NB4 (cell line): ENCODE results near the gene STIM2.
A peak's percentile ranks its signal among the peaks of the same experiment; 100 is the strongest.
"Not testable (repeated sequence)": the region's sequence is repeated elsewhere in the genome, so short reads cannot be mapped to it uniquely, and the experiment has no call there.

Experiments
- DNase-seq: peaks from one replicate; pipeline ENCODE4 v3.0.0; 2010; ENCODE audit warnings: low read depth
- H3K4me3 ChIP-seq: one replicate; pipeline ENCODE4 v1.5.1; 2011; ENCODE audit warnings: mild to moderate bottlenecking, low read depth, low read length, moderate library complexity
- CTCF ChIP-seq: IDR thresholded peaks from one replicate; pipeline ENCODE4 v1.5.1; 2012; ENCODE audit warnings: low read depth, low read length
- MAX ChIP-seq: IDR thresholded peaks from 2 replicates; pipeline ENCODE4 v1.6.1; 2011; ENCODE audit warnings: low read depth, low read length
- MYC ChIP-seq: IDR thresholded peaks from 2 replicates; pipeline ENCODE4 v1.6.1; 2011; ENCODE audit warnings: low read depth, low read length
- POLR2A ChIP-seq: IDR thresholded peaks from 2 replicates; pipeline ENCODE4 v1.6.1; 2011; ENCODE audit warnings: mild to moderate bottlenecking; ENCODE audit not compliant: insufficient read length; ENCODE audit errors: extremely low read depth

Gene STIM2

DNA sequence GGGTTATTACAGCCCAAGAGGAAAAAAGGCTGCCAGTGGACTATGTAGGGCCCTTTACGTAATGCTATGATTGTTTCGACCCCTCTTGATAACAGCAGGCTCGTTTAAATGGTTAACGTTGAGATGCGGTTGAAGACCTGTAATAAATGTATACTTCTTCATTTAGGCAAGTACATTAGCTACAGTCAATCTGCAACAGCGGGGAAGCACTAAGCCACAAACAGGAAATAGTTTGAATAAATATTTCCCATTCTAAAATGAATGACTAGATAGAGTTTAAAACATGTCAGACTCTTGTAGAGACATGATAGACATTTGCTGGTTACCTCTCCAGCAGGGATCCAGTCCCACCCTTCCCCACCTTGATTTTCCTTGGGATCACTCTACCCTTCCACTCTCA, 38.1 kb upstream of the STIM2 start:
- peak; percentile 49 for DNase-seq
- H3K4me3 ChIP-seq: no peak overlapping the region
- no peak for TF ChIP-seq CTCF
- no peak for TF ChIP-seq MAX
- no peak for TF ChIP-seq POLR2A
- no peak for TF ChIP-seq MYC

- DNase-seq: not testable (repeated sequence)
These were observed 37.7 kb upstream of the STIM2 start for GRCh38 chr4:26822974-26823373.

GRCh38 chr4:26823583-26823982, 37.1 kb upstream of the STIM2 start:
- no peak overlapping the region for H3K4me3 ChIP-seq
- DNase-seq: no peak
- no peak for TF ChIP-seq MAX
- no peak for TF ChIP-seq CTCF
- no peak for TF ChIP-seq MYC
- no peak for TF ChIP-seq POLR2A

More at GRCh38 chr4:26822974-26823373, 37.7 kb upstream of the STIM2 start:
- not testable (repeated sequence) for H3K4me3 ChIP-seq

GRCh38 chr4:26824667-26825066, 36.0 kb upstream of the STIM2 start:
- TF ChIP-seq CTCF (no peak), MYC (no peak), POLR2A (no peak), MAX (no peak)
- no peak for DNase-seq
- H3K4me3 ChIP-seq: no peak overlapping the region

DNA sequence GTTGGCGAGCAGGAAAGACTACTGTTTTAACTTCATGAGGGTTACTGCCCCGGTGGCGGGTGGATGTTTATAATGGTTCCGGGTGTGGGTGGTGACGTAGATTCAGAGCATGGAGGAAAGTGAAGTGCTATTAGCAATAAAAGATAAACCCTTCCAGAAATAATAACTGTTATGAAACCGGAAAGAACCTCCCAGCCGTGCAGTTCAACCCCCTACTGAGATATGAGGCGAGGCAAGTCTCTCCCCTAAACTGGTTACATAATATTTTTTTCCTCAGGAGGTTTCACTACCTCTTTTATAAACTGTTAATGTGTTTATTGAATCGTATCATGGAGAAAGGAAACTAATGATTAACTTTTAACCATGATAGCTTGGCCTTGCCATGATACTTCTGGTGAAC, 33.9 kb upstream of the STIM2 start:
- TF ChIP-seq MYC (no peak; the same call in 1 of the 2 replicates), CTCF (no peak), MAX (0 out of 2 replicates have a peak, but pooled peaks have one; percentile 18)
- peak; percentile 99 for DNase-seq
- H3K4me3 ChIP-seq: peak overlapping the region; percentile 33

- not testable (repeated sequence) for DNase-seq, H3K4me3 ChIP-seq
These were observed 33.3 kb upstream of the STIM2 start for GRCh38 chr4:26827336-26827735.

DNA sequence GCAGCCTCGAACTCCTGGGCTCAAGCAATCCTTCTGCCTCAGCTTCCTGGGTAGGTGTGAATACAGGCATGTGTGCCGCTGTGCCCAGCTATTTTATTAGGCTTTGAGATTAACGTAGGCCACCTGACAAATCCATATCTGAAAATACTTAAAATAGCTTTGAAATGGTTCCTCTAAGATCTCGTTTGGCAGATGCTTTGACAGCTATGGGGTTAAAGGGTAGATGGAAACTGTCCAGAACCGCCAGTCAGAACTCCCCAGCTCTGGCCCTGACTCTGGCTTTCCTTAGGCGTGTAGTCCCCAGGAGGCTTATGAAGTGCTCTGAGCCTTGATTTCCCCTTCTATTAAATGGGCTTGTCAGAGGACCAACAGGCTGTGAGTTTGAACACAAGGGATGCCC, 32.8 kb upstream of the STIM2 start:
- H3K4me3 ChIP-seq: no peak overlapping the region
- TF ChIP-seq CTCF (no peak), MYC (no peak), POLR2A (no peak), MAX (no peak)
- no peak for DNase-seq
